NT2/D1 (cell line): Measurements from ENCODE around the gene SIL1.

Experiments
- DNase-seq: peaks from one replicate; pipeline ENCODE4 v3.0.0-alpha.2; 2011; ENCODE audit warnings: low read depth, low spot score
- H3K27me3 ChIP-seq: 2 replicates; pipeline ENCODE4 v1.6.0; 2011; ENCODE audit warnings: mild to moderate bottlenecking; ENCODE audit not compliant: insufficient read length, insufficient read depth
- H3K36me3 ChIP-seq: 2 replicates; pipeline ENCODE4 v1.6.1; 2011; ENCODE audit warnings: mild to moderate bottlenecking, low read length, mixed read lengths; ENCODE audit not compliant: insufficient read depth, insufficient read length
- H3K4me1 ChIP-seq: 2 replicates; pipeline ENCODE4 v1.5.1; 2011; ENCODE audit not compliant: insufficient read depth, insufficient read length
- H3K4me3 ChIP-seq: 2 replicates; pipeline ENCODE4 v1.5.1; 2011; ENCODE audit warnings: low read depth; ENCODE audit not compliant: insufficient read length
- H3K9ac ChIP-seq: 2 replicates; pipeline ENCODE4 v1.6.0; 2011; ENCODE audit warnings: low read depth; ENCODE audit not compliant: insufficient read length
- H3K9me3 ChIP-seq: 2 replicates; pipeline ENCODE4 v1.5.1; 2011; ENCODE audit warnings: mild to moderate bottlenecking, low read length; ENCODE audit not compliant: insufficient read depth
- SUZ12 ChIP-seq: IDR thresholded peaks from 2 replicates; pipeline ENCODE4 v1.6.1; 2011; ENCODE audit not compliant: insufficient read length, insufficient read depth; ENCODE audit errors: extremely low read depth
- YY1 ChIP-seq: IDR thresholded peaks from 2 replicates; pipeline ENCODE4 v1.6.1; 2011; ENCODE audit not compliant: insufficient read length, insufficient read depth
- ZNF274 ChIP-seq: IDR thresholded peaks from 2 replicates; pipeline ENCODE4 v1.6.1; 2011; ENCODE audit warnings: mild to moderate bottlenecking, low read depth, low read length

SIL1 gene

GRCh38 chr5:139148986-139149385, 49.2 kb downstream of the SIL1 start:
- Histone ChIP-seq H3K9ac (no peak overlapping the region), H3K36me3 (no peaks in the 10 kb centered on the region), H3K4me3 (no peak overlapping the region), H3K27me3 (no peaks in the 10 kb centered on the region), H3K9me3 (no peaks in the 10 kb centered on the region), H3K4me1 (peaks cover 3% of the 10 kb centered on the region)
- TF ChIP-seq ZNF274 (no peak), SUZ12 (no peak), YY1 (no peak)
- DNase-seq = no peak

GRCh38 chr5:139148306-139148705, 49.9 kb downstream of the SIL1 start:
- TF ChIP-seq YY1 = no peak
- TF ChIP-seq SUZ12 = no peak
- TF ChIP-seq ZNF274 = no peak
- DNase-seq = no peak
- Histone ChIP-seq H3K9ac (no peak overlapping the region), H3K36me3 (no peaks in the 10 kb centered on the region), H3K27me3 (no peaks in the 10 kb centered on the region), H3K9me3 (no peaks in the 10 kb centered on the region), H3K4me3 (no peak overlapping the region), H3K4me1 (peaks cover 3% of the 10 kb centered on the region)

- no peak overlapping the region for H3K4me3 ChIP-seq
- DNase-seq = no peak
- TF ChIP-seq ZNF274 (no peak), YY1 (no peak), SUZ12 (no peak)
- H3K36me3 ChIP-seq = no peaks in the 10 kb centered on the region
- H3K27me3 ChIP-seq = no peaks in the 10 kb centered on the region
- peaks cover 3% of the 10 kb centered on the region for H3K4me1 ChIP-seq
- H3K9me3 ChIP-seq = no peaks in the 10 kb centered on the region
- no peak overlapping the region for H3K9ac ChIP-seq
Measured at GRCh38 chr5:139147483-139148087, 50.6 kb downstream of the SIL1 start.

GRCh38 chr5:139146809-139147482, 51.2 kb downstream of the SIL1 start:
- Histone ChIP-seq H3K9me3 (no peaks in the 10 kb centered on the region), H3K9ac (no peak overlapping the region), H3K27me3 (no peaks in the 10 kb centered on the region), H3K36me3 (no peaks in the 10 kb centered on the region), H3K4me3 (no peak overlapping the region), H3K4me1 (peaks cover under 1% of the 10 kb centered on the region)
- no peak for DNase-seq
- no peak for TF ChIP-seq YY1
- no peak for TF ChIP-seq SUZ12
- TF ChIP-seq ZNF274 = no peak

GRCh38 chr5:139141446-139142204, 56.5 kb downstream of the SIL1 start:
- Histone ChIP-seq H3K4me1 (no peaks in the 10 kb centered on the region), H3K36me3 (no peaks in the 10 kb centered on the region), H3K27me3 (no peaks in the 10 kb centered on the region), H3K9ac (no peak overlapping the region), H3K4me3 (no peak overlapping the region), H3K9me3 (no peaks in the 10 kb centered on the region)
- DNase-seq = no peak
- TF ChIP-seq YY1 (no peak), SUZ12 (no peak), ZNF274 (no peak)

GRCh38 chr5:139140591-139141071, 57.5 kb downstream of the SIL1 start:
- Histone ChIP-seq H3K4me1 (no peaks in the 10 kb centered on the region), H3K9me3 (no peaks in the 10 kb centered on the region), H3K27me3 (no peaks in the 10 kb centered on the region), H3K4me3 (no peak overlapping the region), H3K9ac (no peak overlapping the region), H3K36me3 (no peaks in the 10 kb centered on the region)
- TF ChIP-seq ZNF274 = no peak
- TF ChIP-seq SUZ12 = no peak
- no peak for TF ChIP-seq YY1
- no peak for DNase-seq

- TF ChIP-seq SUZ12 (no peak), YY1 (no peak), ZNF274 (no peak)
- Histone ChIP-seq H3K9ac (no peak overlapping the region), H3K9me3 (no peaks in the 10 kb centered on the region), H3K27me3 (no peaks in the 10 kb centered on the region), H3K4me1 (no peaks in the 10 kb centered on the region), H3K4me3 (no peak overlapping the region), H3K36me3 (no peaks in the 10 kb centered on the region)
- no peak for DNase-seq
Measured at GRCh38 chr5:139138809-139139208, 59.4 kb downstream of the SIL1 start.
